Brain pericyte (primary cell): Measurements from ENCODE around the gene INO80C.
"Not testable (repeated sequence)": the region's sequence is repeated elsewhere in the genome, so short reads cannot be mapped to it uniquely, and the experiment has no call there.

Experiments
- DNase-seq: peaks from one replicate; pipeline ENCODE4 v3.0.0-alpha.2; 2012; ENCODE audit warnings: low read depth, low spot score

INO80C gene

GRCh38 chr18:35489281-35489680 lies 8.5 kb downstream of the INO80C start:
- not testable (repeated sequence) for DNase-seq

GRCh38 chr18:35488396-35488795 lies 9.4 kb downstream of the INO80C start:
- DNase-seq = not testable (repeated sequence)

- DNase-seq = not testable (repeated sequence)
Observed at GRCh38 chr18:35487525-35487924, 10.2 kb downstream of the INO80C start.

- no peak for DNase-seq
Observed at GRCh38 chr18:35485852-35486251, 11.9 kb downstream of the INO80C start.

GRCh38 chr18:35484034-35484433 lies 13.7 kb downstream of the INO80C start:
- no peak for DNase-seq

- no peak for DNase-seq
Observed at GRCh38 chr18:35481960-35482366, 15.8 kb downstream of the INO80C start.

GRCh38 chr18:35479911-35480586 lies 17.7 kb downstream of the INO80C start:
- no peak for DNase-seq

GRCh38 chr18:35478520-35479435 lies 19.0 kb downstream of the INO80C start:
- DNase-seq = peak; percentile 84

- DNase-seq = no peak
Observed at GRCh38 chr18:35477974-35478373, 19.8 kb downstream of the INO80C start.

- no peak for DNase-seq
Observed at GRCh38 chr18:35477497-35477896, 20.3 kb downstream of the INO80C start.

GRCh38 chr18:35474884-35475283 lies 22.9 kb downstream of the INO80C start:
- no peak for DNase-seq

- no peak for DNase-seq
Observed at GRCh38 chr18:35473562-35473961, 24.2 kb downstream of the INO80C start.

GRCh38 chr18:35470435-35470834 lies 27.3 kb downstream of the INO80C start:
- DNase-seq = no peak

GRCh38 chr18:35469725-35470124 lies 28.0 kb downstream of the INO80C start:
- DNase-seq = no peak

GRCh38 chr18:35468711-35469110 lies 29.0 kb downstream of the INO80C start:
- no peak for DNase-seq

- no peak for DNase-seq
Observed at GRCh38 chr18:35467624-35468016, 30.1 kb downstream of the INO80C start.

GRCh38 chr18:35466815-35467623 lies 30.7 kb downstream of the INO80C start:
- no peak for DNase-seq

- no peak for DNase-seq
Observed at GRCh38 chr18:35466334-35466733, 31.4 kb downstream of the INO80C start.

GRCh38 chr18:35465329-35465728 lies 32.4 kb downstream of the INO80C start:
- no peak for DNase-seq

GRCh38 chr18:35464831-35465279 lies 32.9 kb downstream of the INO80C start:
- DNase-seq = no peak

- no peak for DNase-seq
Observed at GRCh38 chr18:35463827-35464226, 33.9 kb downstream of the INO80C start.

- DNase-seq = no peak
Observed at GRCh38 chr18:35463050-35463449, 34.7 kb downstream of the INO80C start.
